ENCODE data around the gene KCNQ4.

Gene KCNQ4

DNA sequence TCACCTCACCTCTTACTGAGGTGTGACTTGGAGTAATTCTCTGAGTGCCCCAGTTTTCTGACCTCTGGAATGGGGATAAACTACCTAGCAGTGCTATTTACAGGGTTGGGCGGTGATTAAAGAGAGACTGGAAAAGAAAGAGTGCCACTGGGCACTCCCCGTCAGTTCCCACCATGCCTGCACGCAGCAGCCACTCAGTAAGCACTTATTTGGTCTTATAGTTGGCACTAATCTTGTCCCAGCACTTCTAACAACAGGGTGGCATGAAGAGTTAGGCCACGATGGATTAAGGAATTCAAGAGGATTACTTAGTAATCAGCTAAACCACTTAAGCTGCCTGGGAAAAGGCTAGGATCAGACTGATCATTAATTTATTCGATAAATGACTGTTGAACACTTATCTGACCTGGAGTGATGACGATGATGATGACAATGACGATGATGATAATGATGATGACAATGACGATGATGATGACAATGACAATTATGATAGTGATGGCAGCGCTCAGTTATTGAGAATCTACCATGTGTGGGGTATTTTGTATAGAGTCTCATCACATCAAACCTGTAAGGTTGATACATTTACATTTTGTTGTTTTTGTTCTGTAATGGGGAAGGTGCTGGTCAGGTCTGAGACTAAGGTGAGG is 73.2 kb downstream of the KCNQ4 start:
- TF ChIP-seq, protein P1, sequence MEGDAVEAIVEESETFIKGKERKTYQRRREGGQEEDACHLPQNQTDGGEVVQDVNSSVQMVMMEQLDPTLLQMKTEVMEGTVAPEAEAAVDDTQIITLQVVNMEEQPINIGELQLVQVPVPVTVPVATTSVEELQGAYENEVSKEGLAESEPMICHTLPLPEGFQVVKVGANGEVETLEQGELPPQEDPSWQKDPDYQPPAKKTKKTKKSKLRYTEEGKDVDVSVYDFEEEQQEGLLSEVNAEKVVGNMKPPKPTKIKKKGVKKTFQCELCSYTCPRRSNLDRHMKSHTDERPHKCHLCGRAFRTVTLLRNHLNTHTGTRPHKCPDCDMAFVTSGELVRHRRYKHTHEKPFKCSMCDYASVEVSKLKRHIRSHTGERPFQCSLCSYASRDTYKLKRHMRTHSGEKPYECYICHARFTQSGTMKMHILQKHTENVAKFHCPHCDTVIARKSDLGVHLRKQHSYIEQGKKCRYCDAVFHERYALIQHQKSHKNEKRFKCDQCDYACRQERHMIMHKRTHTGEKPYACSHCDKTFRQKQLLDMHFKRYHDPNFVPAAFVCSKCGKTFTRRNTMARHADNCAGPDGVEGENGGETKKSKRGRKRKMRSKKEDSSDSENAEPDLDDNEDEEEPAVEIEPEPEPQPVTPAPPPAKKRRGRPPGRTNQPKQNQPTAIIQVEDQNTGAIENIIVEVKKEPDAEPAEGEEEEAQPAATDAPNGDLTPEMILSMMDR (conservative IDR thresholded peaks at IDR 0.05): no peak
- H3K27ac ChIP-seq: no peak overlapping the region

DNA sequence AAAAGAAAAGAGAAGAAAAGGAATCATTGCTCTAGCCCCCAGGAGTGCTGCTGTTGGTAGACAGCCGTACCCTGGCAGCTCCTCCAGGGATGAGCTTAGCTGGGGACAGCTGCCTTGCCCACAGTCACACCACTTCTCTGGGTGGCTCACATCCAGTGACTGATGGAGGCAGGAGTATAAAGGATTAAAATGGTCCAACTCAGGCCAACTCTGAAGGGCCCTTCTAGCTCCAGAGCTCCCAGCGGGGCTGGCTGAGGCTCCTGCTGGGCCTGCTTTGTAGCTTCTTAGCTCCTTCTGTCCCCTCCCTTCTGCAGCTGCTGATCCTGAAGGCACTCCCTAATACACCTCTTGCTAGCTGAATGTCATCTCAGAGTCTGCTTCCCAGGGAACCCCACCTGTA is 74.2 kb downstream of the KCNQ4 start:
- no peak overlapping the region for H3K27ac ChIP-seq

DNA sequence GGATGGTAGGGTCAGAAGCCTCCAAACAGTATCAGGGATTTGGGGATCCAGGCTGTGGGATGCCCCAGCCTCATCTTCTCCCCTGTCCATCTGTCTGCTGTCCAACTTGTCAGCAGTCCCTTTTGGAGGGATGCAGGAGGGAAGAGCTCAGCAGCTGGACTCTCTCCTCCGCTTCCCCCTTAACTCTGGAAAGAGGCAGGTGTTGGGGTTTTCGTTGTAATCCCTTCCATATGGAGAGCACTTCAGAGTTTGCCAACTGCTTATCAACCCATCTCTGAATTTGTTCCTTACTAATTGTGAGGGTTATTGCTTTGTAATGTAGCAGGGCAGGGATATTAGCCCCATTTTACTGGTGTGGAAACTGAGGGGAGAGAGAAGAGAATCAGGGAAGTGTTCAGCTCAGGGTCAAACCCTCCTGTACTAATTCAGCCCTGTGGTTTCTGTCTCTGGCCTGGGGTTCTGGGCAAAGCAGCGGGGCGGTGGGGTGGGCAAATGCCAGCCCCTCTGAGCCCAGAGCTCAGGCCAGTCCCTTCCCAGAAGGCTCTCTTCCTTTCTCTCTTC is 75.3 kb downstream of the KCNQ4 start:
- TF ChIP-seq, protein P1 (conservative IDR thresholded peaks at IDR 0.05): no peak
- no peak overlapping the region for H3K27ac ChIP-seq

More for the DNA sequence above, 74.2 kb downstream of the KCNQ4 start:
- TF ChIP-seq, protein P1 (conservative IDR thresholded peaks at IDR 0.05): no peak

DNA sequence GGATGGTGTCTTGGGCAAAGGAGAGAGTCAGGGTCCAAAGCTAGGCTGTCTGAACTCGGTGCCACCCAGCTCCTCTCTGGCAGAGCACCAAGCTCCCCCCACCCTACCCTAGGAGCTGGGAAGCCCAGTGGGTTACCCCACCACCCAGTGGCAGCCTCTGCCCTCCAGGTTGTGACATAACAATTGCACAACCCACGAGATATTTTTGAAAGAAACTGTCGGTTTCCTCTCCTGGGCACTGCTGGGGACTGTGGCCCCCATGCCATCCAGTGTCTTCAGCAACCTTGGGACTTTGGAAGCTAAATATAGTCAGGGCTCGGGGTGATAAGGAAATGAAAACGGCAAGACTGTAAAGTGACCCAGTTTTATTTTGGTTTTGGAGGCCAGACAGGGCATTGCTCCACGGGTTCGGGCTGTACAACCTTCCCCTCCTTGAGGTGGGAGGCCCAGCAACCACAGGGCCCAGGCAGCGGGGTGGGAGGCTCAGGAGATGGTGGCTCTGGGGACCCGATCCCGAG is 77.2 kb downstream of the KCNQ4 start:
- TF ChIP-seq, protein P1 (conservative IDR thresholded peaks at IDR 0.05): no peak
- H3K27ac ChIP-seq: no peak overlapping the region

DNA sequence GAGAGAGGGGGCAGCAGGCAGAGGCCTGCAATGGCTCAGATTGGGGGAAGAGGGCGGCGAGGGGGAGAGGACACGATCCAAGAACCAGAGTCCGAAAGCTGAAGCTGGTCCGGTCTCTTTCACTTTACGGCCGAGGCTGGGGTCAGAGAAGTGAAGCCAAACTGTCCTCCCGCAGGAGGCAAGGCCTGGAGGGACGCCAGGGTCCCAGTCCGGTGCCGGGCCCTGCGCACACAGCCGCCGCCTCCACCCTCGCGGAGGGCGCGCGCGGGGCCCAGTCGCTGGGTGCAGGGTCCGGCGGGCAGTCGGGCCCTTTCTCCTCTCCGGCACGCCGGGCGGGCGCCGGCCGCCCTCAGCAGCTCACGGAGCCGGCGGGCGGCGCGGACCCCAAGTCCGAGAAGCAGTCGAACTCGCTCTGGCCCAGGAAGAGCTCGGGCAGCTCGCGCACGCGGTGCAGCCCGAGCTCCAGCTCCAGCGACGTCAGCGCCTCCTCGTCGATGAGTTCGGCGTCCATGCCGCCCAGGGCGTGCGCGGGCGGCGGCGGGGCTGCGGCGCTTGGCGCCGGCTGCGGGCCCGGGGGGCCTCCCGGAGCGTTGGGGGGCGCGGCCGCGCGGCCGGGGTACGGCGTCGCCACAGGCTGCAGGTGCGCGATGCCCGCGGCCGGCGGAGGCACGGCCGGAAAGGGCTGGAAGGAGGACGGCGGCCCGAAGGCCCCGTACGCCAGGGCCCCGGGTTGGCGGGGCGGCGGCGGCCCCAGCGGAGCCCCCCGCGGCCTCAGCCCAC is 77.8 kb downstream of the KCNQ4 start:
- TF ChIP-seq, protein P1 (conservative IDR thresholded peaks at IDR 0.05): no peak
- peak overlapping the region; percentile 68 for H3K27ac ChIP-seq

DNA sequence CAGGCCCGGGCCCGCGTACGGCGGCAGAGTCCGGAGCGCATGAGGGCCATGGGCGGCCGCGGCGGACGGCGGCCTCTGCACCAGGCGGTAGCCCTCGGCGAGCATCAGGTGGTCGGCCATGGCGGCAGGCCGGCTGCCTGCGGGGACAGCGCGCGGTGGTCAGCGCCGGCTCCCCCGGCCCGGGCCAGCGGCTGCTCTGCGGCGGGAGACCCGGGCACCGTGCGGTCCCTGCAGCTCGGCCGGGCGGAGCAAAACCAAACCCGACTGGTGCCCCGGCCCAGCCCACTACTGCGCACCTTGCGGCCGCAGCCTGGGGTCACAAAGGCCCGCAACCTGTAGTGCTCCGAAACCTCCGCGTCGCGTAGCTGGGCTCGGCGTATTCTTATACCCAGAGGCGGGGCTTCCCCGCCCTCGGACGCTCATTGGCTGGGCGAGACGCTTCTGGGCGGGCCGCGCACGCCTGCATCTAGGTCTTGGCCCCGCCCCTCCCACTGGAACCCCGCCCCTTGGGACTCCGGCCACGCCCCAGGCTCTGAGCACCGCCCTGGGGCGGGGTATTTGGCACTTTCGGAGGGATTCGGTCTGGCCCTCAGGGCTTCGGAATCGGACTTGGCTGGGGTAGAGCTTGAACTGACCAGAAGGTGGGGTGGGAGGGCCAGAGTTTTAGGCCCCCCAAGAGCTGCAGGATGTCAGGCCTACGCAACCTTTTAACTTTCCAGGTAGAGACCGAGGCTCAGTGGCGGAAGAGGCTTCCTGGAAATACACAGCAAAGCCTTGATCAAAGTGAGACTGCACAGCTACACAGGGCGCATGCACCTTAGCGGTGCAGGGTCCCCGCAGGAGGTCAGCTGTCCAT is 78.6 kb downstream of the KCNQ4 start, which contains the start of gene CITED4:
TSS of gene CITED4 (minus strand) at position 356 of the 856 bp plus-strand sequence. CDS start at position 120, 236 bp downstream.
- peak within 1 kb of the TSS; percentile 68 for H3K27ac ChIP-seq
- TF ChIP-seq, protein P1 (conservative IDR thresholded peaks at IDR 0.05): no peak; the same call in none of the 2 replicates

All from VCaP (cell line).